ENCODE measurements around the gene SCIN.
A peak's percentile ranks its signal among the peaks of the same experiment; 100 is the strongest.
"Not testable (repeated sequence)": the region's sequence is repeated elsewhere in the genome, so short reads cannot be mapped to it uniquely, and the experiment has no call there.

The SCIN gene

GRCh38 chr7:12620371-12620770, 49.9 kb downstream of the SCIN start:
- no peak for DNase-seq

- no peak for DNase-seq
Observed at GRCh38 chr7:12623223-12623622, 52.7 kb downstream of the SCIN start.

DNA sequence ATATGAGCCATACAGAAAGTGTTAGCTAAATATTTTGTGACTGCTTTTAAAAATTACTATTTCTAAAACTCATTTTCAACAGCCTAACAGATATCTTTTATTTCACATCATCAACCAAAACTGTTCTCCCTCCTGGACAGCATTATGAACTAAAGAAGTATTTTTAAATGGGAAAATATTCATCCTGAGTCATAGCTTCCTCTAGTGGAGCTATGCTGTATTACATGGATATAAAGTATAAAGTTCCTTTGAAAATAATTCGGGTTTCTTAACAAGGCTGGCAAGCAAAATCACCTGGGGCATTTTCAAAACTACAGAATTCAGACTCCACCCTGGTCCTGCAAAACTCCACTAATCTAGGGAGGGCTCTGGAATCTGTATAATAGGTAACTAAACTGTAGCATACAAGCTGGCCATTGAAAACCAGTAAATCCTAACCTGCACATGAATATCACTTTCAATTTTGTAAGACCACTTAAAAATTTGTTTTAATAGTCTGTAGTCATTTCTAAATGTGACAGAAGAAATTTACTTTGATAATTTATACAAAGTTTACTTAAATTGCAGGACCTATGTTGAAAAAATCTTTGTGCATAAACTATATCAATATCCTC, 53.5 kb downstream of the SCIN start:
- DNase-seq, result no peak

- no peak for DNase-seq
Observed at GRCh38 chr7:12625836-12626235, 55.3 kb downstream of the SCIN start.

GRCh38 chr7:12629816-12630512, 59.4 kb downstream of the SCIN start:
- no peak for DNase-seq

GRCh38 chr7:12630513-12630819, 59.9 kb downstream of the SCIN start:
- DNase-seq, result no peak

- DNase-seq, result no peak
Observed at GRCh38 chr7:12633582-12633981, 63.1 kb downstream of the SCIN start.

DNA sequence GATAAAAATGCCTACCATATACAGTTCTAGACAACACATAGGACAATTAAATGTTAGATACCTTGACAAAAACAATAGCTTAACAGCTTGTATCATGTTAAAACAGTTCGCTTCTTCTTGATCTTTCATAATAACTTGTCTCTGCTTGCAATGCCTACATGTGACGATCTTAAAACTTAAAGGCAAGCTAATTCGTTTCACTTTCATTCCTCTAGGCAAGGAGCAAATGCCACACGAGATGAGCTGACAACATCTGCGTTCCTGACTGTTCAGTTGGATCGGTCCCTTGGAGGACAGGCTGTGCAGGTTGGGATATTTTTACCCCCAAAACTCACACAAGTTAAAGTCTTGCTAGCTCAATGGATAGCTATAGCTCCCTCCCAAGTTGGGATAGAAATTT, 65.3 kb downstream of the SCIN start:
- peak in 1 of 2 donors; percentile 28 for DNase-seq

- DNase-seq, result no peak
Observed at GRCh38 chr7:12637328-12637727, 66.8 kb downstream of the SCIN start.

DNA sequence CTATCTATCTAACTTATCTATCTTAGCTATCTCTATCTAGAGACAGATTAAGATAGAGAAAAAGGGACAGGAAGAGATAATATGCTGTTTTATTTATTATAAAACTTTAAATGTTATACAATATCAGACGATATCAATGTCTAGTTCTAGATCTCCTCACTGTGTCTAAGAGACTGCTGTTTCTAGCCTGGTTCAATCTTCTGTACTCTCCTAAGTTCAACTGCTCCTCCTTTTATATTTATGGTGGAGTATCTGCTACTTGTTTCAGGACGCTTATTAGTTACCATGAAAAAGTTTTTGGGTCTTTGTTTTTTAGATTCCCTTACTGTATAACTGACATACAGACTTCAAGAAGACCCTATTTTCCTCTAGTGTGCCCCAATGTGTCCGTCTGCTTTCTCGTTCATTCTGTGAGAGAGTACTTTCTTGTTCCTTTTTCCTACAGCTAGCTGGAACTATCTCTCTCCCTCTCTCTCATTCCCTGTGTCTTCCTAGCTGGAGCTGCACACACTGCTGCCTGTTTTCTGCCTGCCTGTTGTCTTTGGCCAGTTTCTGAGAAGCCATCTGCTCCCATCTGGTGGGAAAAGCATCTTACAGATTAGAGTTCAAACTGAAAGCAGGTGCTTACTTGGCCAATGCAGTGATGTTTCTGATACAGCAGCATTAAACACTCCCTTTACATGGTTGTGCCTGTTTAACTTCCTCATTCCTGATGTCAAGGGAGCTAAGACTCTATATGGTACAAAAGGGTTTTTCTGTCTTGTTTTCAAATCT, 67.5 kb downstream of the SCIN start:
- DNase-seq, result no peak

GRCh38 chr7:12638851-12639456, 68.4 kb downstream of the SCIN start:
- DNase-seq, result peak in 1 of 2 donors; percentile 56

- no peak for DNase-seq
Observed at GRCh38 chr7:12640299-12641096, 70.0 kb downstream of the SCIN start.

- no peak for DNase-seq
Observed at GRCh38 chr7:12641196-12641595, 70.7 kb downstream of the SCIN start.

DNA sequence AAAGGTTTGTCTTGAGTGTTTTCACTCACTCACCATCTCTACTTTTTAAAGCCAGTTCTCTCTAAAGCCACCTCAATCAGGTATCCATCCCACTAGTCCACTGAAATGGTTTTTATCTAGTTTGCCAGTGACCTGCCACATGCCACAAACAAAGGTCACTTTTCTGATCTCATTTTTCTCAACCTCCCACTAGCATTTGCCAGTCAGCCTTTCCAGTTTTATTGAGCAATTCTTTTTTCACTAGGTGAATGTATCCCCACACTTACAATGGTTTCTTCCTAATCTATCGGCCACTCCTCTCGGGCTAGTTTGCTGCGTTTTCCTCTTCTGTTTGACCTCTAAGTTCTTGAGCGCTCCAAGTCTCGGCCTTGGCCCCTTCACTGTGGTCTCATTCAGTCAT, 72.0 kb downstream of the SCIN start:
- no peak for DNase-seq

DNA sequence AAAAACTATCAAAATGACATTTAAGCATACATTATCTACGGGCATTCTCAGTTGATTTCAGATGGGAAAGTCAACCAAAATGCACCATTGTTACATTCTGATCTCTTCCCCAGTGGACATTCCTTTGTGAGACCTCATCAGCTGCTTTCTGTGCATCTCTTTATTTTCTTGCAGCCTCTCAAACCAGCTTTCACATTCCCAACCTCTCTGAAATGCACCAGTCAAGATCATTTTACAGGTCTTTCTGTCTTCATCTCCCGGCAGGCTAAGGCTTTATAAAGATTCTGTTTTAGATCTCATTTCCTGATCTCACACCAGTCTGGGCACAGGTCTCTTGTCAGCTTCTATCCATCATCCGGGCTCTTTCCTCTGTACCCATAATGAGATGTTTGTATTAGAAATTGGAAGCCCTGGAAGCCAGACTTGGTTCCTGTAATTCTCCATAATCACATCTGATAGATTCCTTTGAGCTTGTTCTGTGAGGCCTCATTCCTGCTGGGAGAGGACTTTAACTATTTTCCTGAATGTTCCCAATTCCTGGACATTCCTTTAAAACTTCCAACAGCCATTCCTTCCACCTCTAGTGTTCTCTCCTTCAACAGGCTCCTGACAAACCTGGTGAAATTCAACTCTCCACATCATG, 72.6 kb downstream of the SCIN start:
- no peak for DNase-seq

DNA sequence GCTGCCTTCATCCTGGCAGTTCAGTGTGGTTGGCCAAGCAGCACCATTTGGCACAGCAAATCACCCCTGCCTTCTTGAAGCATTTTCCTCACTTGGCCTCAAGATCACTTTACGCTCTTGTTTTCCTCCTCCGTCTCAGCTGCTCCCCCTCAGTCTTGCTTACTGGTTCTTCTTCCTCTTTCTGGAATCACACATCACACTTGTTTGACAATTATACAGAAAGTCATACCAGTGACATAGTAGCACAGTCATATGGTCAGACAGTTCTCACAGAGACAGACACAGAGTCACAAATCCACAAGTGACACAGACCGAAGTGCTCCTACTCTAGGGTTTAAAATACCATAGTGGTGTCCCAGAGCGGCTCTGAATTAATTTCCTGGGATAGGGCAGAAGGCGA, 73.1 kb downstream of the SCIN start:
- DNase-seq, result peak in 1 of 2 donors; percentile 36

- DNase-seq, result not testable (repeated sequence)
Observed at GRCh38 chr7:12645212-12645611, 74.7 kb downstream of the SCIN start.

GRCh38 chr7:12646139-12646538, 75.6 kb downstream of the SCIN start:
- DNase-seq, result no peak

DNA sequence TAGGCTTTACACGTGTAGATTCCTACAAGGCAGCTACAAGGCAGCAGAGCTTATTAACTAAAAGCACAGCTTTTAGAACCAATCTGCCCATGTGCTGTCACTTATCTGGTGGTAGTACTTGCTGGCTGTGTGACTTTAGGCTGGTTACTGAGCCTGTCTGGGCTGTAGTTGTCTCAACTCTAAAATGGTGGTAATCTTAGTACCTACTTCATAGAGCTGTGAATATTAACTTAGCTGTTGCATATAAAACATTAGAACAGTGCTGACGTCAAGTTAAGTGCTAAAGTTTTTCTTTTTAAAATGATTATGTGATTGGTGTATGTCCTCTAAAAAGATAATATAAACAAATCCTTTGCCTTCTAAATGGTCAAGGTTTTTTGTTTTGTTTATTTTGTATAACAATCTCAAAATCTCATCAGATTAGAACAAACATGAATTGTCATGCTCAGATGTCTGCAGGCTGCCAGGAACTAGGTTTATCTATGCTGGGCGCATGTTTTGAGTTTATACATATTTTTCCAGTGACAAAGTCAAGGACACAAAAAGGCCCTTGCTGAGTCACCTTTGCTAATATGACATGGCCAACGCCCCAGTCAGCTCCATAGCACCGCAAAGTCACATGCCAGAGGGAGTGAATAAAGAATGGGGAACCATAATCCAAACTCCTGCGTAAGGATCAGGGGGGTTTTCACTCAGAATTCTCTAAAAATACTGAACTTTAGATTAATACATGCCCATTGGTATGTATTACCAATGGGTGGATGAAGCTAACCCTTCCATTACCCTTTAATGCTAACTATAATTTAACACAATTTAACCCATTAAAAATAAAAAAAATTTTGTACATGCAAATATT, 77.1 kb downstream of the SCIN start:
- DNase-seq, result no peak

- DNase-seq, result no peak
Observed at GRCh38 chr7:12648704-12649261, 78.3 kb downstream of the SCIN start.

DNA sequence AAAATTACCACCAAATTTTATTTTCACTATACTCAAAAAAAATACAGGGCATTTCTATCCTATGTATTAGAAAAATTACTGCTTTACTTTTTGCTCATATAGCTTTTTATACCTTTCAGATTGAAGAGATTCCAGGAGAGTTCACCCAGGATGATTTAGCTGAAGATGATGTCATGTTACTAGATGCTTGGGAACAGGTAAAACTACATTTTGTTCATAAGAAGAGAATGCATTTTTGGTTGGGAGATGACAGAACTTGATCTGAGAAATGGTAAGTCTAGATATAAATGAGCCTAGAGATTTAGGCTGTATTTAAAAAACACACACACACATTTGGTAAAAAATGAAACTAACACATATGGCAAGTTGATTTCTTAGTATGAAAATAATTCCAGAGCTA, 78.8 kb downstream of the SCIN start:
- DNase-seq, result no peak

All from CD4-positive, alpha-beta T cell treated with Interleukin-1 beta for 1 hour (primary cell).